H1 (cell line): ENCODE data around the gene DNAJC22. TPM values are rescaled to one million over a fixed set of nuclear protein-coding genes. Genes with fewer than 3 reads are reported as not detected.
A peak's percentile ranks its signal among the peaks of the same experiment; 100 is the strongest.

Experiments
- RAD21 ChIP-seq, 2 experiments: IDR thresholded peaks in 1 of 2; conservative IDR thresholded peaks in 1 of 2; 2 replicates each; pipeline ENCODE4 v1.6.1; 2011; ENCODE audit warnings: low read depth in 2 of 2, low read length in 2 of 2, improper control_type of control experiment in 1 of 2, inconsistent platforms in 1 of 2, mild to moderate bottlenecking in 1 of 2, moderate library complexity in 1 of 2
- polyA plus RNA-seq, 7 experiments: library from polyadenylated mRNA; depleted of rRNA in 3 of 7; stranded (reverse) in 5 of 7; unstranded in 2 of 7; fragments of >200 nt in 5 of 7; fragments of 200-250 nt in 2 of 7; gene quantifications; 1 replicate in 5 of 7; 2 replicates in 1 of 7; 4 replicates in 1 of 7; pipeline versions ENCODE4 v1.2.1 to v1.2.3, GENCODE V29; 2011 to 2013; ENCODE audit warnings: missing spikeins in 2 of 7, mixed read lengths in 2 of 7
- total RNA-seq: library from RNA; stranded (reverse); fragmentation: NEBNext Ultra II Directional; extraction: Animal tissue kit (Norgen Biotek cat#: 25700); gene quantifications from 2 replicates; pipeline ENCODE4 v1.2.1, GENCODE V29; 2021
- TF ChIP-seq, protein P1 (sequence below): IDR thresholded peaks from 2 replicates; pipeline ENCODE4 v1.6.1; 2011; ENCODE audit warnings: low read length, improper control_type of control experiment

Gene DNAJC22
- total and polyA plus RNA-seq, 2 of the 8 experiments (the other 6 are each of a cell fraction or from before 2014, with no cell fraction given): 0.20 to 0.39 TPM

DNA sequence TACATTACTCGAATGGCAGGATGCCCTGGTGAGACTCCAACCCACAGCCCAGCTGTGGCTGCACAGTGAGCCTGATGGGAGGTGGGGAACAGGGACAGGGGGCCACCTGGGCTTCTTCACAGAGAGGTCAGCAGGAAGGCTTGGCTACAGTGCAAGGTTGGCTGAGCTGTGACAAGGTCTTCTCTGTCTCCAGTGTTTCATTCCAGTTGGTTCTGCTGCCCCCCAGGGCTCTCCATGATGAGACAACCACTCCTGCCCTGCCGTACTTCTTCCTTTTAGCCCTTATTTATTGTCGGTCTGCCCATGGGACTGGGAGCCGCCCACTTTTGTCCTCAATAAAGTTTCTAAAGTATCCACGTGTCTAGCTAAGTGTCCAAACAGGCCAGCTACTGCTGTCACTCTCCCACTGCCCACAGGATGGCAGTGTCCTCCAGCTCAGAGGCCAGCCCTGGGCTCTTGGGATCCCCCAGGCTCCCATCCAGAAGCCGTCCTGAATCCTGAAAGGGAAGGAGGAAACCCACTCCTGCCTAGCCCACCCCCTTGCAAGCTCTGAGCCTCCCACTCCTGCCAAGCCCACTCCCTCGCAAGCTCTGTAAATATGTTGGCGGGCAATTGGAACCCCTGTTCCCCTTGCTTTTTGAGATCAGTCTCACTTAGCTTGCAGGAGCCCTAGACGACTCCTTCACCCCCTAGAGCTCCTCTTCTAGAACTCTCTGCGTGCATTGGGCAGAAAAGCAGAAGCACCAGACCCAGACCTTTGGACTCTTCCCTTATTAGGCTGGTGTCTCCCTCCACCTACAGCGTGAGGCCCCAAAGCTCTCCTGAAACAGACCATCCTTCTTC lies 15.1 kb upstream of the DNAJC22 start (continued):
- TF ChIP-seq, protein P1, sequence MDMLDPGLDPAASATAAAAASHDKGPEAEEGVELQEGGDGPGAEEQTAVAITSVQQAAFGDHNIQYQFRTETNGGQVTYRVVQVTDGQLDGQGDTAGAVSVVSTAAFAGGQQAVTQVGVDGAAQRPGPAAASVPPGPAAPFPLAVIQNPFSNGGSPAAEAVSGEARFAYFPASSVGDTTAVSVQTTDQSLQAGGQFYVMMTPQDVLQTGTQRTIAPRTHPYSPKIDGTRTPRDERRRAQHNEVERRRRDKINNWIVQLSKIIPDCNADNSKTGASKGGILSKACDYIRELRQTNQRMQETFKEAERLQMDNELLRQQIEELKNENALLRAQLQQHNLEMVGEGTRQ: 0 out of 2 replicates have a peak, but pooled peaks have one; percentile 12
- peak; percentile 86 to 93 for TF ChIP-seq RAD21 (IDR thresholded peaks at IDR 0.05 in 1 of 2, conservative IDR thresholded peaks at IDR 0.05 in 1 of 2; ENCODE audit: low read depth in 2 of 2, low read length in 2 of 2)
